ENCODE measurements around the gene NONO. TPM values are rescaled to one million over a fixed set of nuclear protein-coding genes. Genes with fewer than 3 reads are reported as not detected.
"Not testable (repeated sequence)": the region's sequence is repeated elsewhere in the genome, so short reads cannot be mapped to it uniquely, and the experiment has no call there.

NONO gene
- polyA plus RNA-seq, 2 of the 4 experiments (the other 2 are of a cell fraction), result 362 to 405 TPM

DNA sequence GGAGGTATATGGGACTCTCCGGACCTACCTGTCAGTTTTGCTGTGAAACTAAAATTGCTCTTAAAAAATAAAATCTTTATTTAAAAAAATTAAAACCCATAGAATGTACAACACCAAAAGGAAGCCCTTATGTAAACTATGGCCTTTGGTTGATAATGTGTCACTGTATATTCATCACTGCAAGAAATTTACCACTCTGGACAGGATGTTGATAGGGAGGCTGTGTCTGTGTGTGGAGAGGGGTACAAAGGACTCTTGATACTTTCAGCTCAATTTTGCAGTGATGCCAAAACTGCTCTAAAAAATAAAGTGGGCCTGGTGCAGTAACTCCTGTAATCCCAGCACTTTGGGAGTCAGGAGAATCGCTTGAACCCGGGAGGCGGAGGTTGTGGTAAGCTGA is 26.6 kb upstream of the NONO start:
- DNase-seq (ENCODE audit: low read depth in 1 of 2, low spot score in 1 of 2), result no peak
- CTCF ChIA-PET, result no interaction called here
- no peak overlapping the region for H3K27ac ChIP-seq
- TF ChIP-seq PHF8 (IDR thresholded peaks at IDR 0.05; ENCODE audit: borderline replicate concordance, low read depth) (no peak), JUN (IDR thresholded peaks at IDR 0.05) (no peak), FOXS1 (CRISPR knock-in tag; IDR thresholded peaks at IDR 0.05) (no peak), CEBPB (IDR thresholded peaks at IDR 0.05) (no peak), RCOR1 (IDR thresholded peaks at IDR 0.05; ENCODE audit: low read depth, low read length) (no peak)
- WGBS (ENCODE audit: missing lambda C conversion rate), result 96% methylated on average over 4 of the region's 4 CpGs
- POLR2A ChIA-PET, result no interaction called here
- no peaks in the 10 kb centered on the region for H3K9me3 ChIP-seq
- H3K4me3 ChIP-seq, result no peak overlapping the region
- no peak for ATAC-seq
- peaks cover 20% of the 10 kb centered on the region for H3K4me1 ChIP-seq
- H3K4me2 ChIP-seq, result no peak overlapping the region
- FAIRE-seq, result no peak

DNA sequence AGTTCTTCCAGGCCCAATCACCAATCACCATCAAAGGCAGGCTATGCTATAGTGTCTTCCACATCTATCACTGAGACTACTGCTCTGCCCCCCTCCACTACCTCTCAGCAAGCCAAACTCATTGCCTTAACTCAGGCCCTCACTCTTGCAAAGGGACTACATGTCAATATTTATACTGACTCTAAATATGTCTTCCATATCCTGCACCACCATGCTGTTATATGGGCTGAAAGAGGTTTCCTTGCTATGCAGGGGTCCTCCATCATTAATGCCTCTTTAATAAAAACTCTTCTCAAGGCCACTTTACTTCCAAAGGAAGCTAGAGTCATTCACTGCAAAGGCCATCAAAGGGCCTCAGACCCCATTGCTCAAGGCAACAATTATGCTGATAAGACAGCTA is 14.8 kb upstream of the NONO start:
- H3K4me1 ChIP-seq; H3K4me2 ChIP-seq; ATAC-seq; H3K27ac ChIP-seq; POLR2A ChIA-PET; H3K9me3 ChIP-seq; H3K4me3 ChIP-seq; DNase-seq (ENCODE audit: low read depth in 1 of 2, low spot score in 1 of 2); FAIRE-seq; CTCF ChIA-PET: not testable (repeated sequence)

DNA sequence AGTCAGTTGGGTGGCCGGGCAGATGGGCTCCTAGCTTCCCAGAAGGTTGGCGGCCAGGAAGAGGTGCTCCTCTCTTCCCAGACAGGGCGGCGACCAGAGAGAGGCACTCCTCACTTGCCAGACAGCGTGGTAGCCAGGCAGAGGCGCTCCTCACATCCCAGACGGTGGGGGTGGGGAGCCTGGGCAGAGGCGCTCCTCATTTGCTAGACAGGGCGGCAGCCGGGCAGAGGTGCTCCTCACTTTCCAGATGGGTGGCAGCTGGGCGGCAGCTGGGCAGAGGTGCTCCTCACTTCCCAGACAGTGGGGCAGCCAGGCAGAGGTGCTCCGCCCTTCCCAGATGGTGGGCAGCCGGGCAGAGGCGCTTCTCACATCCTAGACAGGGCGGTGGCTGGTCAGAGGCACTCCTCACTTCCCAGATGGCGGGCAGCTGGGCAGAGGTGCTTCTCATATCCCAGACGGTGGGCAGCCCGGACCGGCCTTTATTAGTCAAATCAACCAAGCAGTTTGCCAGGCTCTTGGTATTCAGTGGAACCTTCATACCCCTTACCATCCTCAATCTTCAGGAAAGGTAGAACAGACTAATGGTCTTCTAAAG is 13.5 kb upstream of the NONO start:
- no peaks in the 10 kb centered on the region for H3K4me1 ChIP-seq
- no peak for DNase-seq (ENCODE audit: low read depth in 1 of 2, low spot score in 1 of 2)
- no peak for ATAC-seq
- H3K4me2 ChIP-seq, result no peak overlapping the region
- no peak for FAIRE-seq
- ChIA-PET CTCF (no interaction called here), POLR2A (no interaction called here)
- no peaks in the 10 kb centered on the region for H3K9me3 ChIP-seq
- H3K27ac ChIP-seq, result no peak overlapping the region
- TF ChIP-seq SMC3 (IDR thresholded peaks at IDR 0.05) (no peak), CHD4 (IDR thresholded peaks at IDR 0.05; ENCODE audit: borderline replicate concordance) (no peak), RARB (CRISPR knock-in tag; IDR thresholded peaks at IDR 0.05) (no peak), FOSL2 (IDR thresholded peaks at IDR 0.05) (no peak), FOSL2 (CRISPR knock-in tag; IDR thresholded peaks at IDR 0.05) (no peak), MAZ (IDR thresholded peaks at IDR 0.05; ENCODE audit: borderline replicate concordance, low read depth, low read length) (no peak), HOXB5 (CRISPR knock-in tag; IDR thresholded peaks at IDR 0.05) (no peak), ZNF302 (CRISPR knock-in tag; IDR thresholded peaks at IDR 0.05) (no peak), KDM5A (IDR thresholded peaks at IDR 0.05) (no peak)
- TF ChIP-seq, protein P1, sequence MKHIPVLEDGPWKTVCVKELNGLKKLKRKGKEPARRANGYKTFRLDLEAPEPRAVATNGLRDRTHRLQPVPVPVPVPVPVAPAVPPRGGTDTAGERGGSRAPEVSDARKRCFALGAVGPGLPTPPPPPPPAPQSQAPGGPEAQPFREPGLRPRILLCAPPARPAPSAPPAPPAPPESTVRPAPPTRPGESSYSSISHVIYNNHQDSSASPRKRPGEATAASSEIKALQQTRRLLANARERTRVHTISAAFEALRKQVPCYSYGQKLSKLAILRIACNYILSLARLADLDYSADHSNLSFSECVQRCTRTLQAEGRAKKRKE (CRISPR knock-in tag; IDR thresholded peaks at IDR 0.05; ENCODE audit: low read depth), result no peak
- TF ChIP-seq, protein P2, sequence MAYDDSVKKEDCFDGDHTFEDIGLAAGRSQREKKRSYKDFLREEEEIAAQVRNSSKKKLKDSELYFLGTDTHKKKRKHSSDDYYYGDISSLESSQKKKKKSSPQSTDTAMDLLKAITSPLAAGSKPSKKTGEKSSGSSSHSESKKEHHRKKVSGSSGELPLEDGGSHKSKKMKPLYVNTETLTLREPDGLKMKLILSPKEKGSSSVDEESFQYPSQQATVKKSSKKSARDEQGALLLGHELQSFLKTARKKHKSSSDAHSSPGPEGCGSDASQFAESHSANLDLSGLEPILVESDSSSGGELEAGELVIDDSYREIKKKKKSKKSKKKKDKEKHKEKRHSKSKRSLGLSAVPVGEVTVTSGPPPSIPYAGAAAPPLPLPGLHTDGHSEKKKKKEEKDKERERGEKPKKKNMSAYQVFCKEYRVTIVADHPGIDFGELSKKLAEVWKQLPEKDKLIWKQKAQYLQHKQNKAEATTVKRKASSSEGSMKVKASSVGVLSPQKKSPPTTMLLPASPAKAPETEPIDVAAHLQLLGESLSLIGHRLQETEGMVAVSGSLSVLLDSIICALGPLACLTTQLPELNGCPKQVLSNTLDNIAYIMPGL (CRISPR knock-in tag; IDR thresholded peaks at IDR 0.05; ENCODE audit: borderline replicate concordance), result no peak
- TF ChIP-seq, protein P3, sequence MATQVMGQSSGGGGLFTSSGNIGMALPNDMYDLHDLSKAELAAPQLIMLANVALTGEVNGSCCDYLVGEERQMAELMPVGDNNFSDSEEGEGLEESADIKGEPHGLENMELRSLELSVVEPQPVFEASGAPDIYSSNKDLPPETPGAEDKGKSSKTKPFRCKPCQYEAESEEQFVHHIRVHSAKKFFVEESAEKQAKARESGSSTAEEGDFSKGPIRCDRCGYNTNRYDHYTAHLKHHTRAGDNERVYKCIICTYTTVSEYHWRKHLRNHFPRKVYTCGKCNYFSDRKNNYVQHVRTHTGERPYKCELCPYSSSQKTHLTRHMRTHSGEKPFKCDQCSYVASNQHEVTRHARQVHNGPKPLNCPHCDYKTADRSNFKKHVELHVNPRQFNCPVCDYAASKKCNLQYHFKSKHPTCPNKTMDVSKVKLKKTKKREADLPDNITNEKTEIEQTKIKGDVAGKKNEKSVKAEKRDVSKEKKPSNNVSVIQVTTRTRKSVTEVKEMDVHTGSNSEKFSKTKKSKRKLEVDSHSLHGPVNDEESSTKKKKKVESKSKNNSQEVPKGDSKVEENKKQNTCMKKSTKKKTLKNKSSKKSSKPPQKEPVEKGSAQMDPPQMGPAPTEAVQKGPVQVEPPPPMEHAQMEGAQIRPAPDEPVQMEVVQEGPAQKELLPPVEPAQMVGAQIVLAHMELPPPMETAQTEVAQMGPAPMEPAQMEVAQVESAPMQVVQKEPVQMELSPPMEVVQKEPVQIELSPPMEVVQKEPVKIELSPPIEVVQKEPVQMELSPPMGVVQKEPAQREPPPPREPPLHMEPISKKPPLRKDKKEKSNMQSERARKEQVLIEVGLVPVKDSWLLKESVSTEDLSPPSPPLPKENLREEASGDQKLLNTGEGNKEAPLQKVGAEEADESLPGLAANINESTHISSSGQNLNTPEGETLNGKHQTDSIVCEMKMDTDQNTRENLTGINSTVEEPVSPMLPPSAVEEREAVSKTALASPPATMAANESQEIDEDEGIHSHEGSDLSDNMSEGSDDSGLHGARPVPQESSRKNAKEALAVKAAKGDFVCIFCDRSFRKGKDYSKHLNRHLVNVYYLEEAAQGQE (IDR thresholded peaks at IDR 0.05), result no peak
- WGBS (ENCODE audit: missing lambda C conversion rate), result 93% methylated on average over 3 of the region's 19 CpGs
- H3K4me3 ChIP-seq, result no peak overlapping the region

DNA sequence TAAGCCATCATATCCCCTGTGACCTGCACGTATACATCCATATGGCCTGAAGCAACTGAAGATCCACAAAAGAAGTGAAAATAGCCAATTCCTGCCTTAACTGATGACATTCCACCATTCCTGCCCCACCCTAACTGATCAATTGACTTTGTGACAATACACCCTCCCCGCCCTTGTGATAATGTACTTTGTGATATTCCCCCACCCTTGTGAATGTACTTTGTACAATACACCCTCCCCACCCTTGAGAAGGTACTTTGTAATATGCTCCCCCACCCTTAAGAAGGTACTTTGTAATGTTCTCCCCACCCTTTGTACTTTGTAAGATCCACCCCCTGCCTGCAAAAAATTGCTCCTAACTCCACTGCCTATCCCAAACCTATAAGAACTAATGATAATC is 11.1 kb upstream of the NONO start:
- H3K4me1 ChIP-seq; POLR2A ChIA-PET; H3K9me3 ChIP-seq; H3K4me2 ChIP-seq; FAIRE-seq; DNase-seq (ENCODE audit: low read depth in 1 of 2, low spot score in 1 of 2); ATAC-seq; CTCF ChIA-PET; H3K4me3 ChIP-seq; H3K27ac ChIP-seq: not testable (repeated sequence)
- 83% methylated on average over 2 of the region's 2 CpGs for WGBS (ENCODE audit: missing lambda C conversion rate)

DNA sequence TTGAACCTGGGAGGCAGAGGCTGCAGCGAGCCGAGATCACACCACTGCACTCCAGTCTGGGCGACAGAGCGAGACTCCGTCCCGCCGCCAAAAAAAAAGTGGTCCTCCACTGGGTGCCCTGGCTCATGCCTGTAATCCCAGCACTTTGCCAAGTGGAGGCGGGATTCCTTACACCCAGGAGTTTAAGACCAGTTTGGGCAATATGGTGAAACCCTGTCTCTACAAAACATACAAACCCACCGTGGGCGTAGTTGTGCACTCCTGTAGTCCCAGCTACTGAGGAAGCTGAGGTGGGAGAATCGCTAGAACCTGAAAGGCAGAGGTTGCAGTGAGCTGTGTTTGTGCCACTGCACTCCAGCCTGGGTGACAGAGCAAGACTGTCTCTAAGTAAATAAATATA is 2.1 kb upstream of the NONO start:
- POLR2A ChIA-PET, FAIRE-seq, ATAC-seq: not testable (repeated sequence)

More for the DNA sequence above, 2.1 kb upstream of the NONO start:
- H3K4me2 ChIP-seq; H3K4me3 ChIP-seq; H3K27ac ChIP-seq; DNase-seq (ENCODE audit: low read depth in 1 of 2, low spot score in 1 of 2); H3K9me3 ChIP-seq: not testable (repeated sequence)
- 92% methylated on average over 11 of the region's 11 CpGs for WGBS (ENCODE audit: missing lambda C conversion rate)
- H3K4me1 ChIP-seq, result peaks cover 10% of the 10 kb centered on the region
- CTCF ChIA-PET, result interaction anchor here (0.7 kb wide), 1 partner anchor 964 kb away, joined by 3 read pairs; no protein-coding TSS in a partner anchor
